HG03342 (cell line): Measurements from ENCODE around the gene RBM11.
"Not testable (repeated sequence)": the region's sequence is repeated elsewhere in the genome, so short reads cannot be mapped to it uniquely, and the experiment has no call there.

ENCODE experiments used
- ATAC-seq: cut with Tn5 transposase; IDR thresholded peaks from one replicate; pipeline ENCODE4 v1.9.1; 2021; ENCODE audit warnings: mild to moderate bottlenecking, moderate library complexity; ENCODE audit not compliant: unreplicated experiment

The RBM11 gene

GRCh38 chr21:14215971-14216641, at the start of gene RBM11:
Gene RBM11, plus strand, starts transcription at chr21:14216157. Its CDS starts 30 bp downstream, at chr21:14216187.
- ATAC-seq = peak; percentile 98

DNA sequence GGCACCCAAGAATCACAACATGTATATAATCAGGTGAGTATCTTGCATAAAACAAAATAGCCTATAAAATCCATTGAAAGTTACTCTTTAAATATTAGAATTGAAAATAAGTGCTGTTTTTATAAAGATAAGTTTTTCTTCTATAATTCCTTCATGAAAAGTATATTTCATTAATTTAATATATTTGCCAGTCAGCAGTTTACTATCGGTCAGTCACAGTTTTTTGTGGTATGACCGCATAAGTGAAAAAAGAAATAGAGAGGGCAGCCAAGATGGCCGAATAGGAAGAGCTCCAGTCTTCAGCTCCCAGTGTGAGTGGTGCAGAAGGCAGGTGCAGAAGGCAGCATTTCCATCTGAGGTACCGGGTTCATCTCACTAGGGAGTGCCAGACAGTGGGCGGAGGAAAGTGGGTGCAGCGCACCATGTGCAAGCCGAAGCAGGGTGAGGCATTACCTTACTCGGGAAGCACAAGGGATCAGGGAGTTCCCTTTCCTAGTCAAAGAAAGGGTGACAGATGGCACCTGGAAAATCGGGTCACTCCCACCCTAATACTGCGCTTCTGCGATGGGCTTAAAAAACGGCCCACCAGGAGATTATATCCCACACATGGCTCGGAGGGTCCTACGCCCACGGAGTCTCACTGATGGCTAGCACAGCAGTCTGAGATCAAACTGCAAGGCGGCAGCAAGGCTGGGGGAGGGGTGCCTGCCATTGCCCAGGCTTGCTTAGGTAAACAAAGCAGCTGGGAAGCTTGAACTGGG, 49.3 kb upstream of the RBM11 start:
- not testable (repeated sequence) for ATAC-seq

DNA sequence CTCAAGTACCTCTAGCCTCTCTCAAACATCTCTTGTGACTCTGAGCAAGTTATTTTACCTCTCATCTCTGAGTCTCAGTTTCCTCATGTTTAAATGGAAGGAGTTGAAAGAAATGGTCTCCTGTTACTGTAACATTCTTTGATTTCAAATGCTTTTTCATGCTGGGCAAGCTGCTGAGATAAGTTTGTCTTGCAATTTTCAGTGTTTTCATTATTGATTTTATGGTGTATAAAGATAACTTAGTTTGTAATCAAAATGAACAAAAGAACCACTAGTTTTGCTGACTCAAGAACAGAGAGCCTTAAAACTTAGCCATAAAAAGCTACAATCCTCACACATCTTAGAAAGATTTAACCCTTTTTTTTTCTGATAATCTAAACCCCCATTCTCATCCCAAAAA, 9.7 kb upstream of the RBM11 start:
- ATAC-seq = no peak

- no peak for ATAC-seq
These were observed 5.2 kb upstream of the RBM11 start, which contains the start of gene LIPI for GRCh38 chr21:14210738-14211137. Gene LIPI, minus strand, starts transcription at chr21:14210955. Its CDS starts 110 bp downstream, at chr21:14210845.

DNA sequence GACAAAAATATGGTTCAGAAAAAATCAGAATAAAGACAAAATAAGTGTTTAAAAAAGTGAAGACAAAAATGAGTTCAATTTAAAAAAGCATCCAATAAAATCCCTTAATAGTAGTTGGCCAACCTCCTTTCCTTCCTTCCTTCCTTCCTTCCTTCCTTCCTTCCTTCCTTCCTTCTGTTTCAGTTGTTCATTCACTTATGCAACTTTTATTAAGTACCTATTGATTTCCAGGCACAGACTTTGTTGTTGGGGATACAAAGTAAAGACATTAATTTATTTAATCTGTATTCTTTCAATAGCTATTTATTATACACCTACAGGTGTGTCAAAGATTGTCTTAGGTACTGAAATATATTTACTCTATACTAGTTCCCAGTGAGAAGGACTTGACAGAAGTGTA, 2.8 kb upstream of the RBM11 start:
- ATAC-seq = no peak

GRCh38 chr21:14223365-14223764, 7.4 kb downstream of the RBM11 start:
- ATAC-seq = no peak

- ATAC-seq = no peak
These were observed 13.4 kb downstream of the RBM11 start for GRCh38 chr21:14229399-14229798.

- no peak for ATAC-seq
These were observed 19.1 kb downstream of the RBM11 start for GRCh38 chr21:14235101-14235500.

- no peak for ATAC-seq
These were observed 20.2 kb downstream of the RBM11 start for GRCh38 chr21:14236180-14236579.

DNA sequence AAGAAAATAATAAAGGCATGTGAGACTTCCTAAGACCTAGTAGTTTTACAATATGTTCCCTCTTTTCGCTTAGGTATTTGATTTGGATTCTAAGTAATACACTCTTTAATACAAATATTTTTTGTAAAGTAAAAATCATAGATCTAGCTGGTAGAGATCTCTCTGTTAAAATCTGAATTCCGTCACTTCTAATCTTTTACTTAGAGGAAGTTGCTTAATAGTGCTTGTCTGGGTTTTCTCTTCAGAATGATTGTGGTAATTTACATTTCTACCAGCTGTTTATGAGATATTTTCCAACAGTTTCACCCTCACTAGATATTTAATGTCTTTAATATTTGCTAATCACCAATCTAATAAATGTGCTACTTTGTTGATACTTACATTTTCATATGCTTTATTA, 23.3 kb downstream of the RBM11 start:
- ATAC-seq = no peak

GRCh38 chr21:14241297-14241696, 25.3 kb downstream of the RBM11 start:
- no peak for ATAC-seq

GRCh38 chr21:14243461-14243860, 27.5 kb downstream of the RBM11 start:
- no peak for ATAC-seq

- no peak for ATAC-seq
These were observed 27.9 kb downstream of the RBM11 start for GRCh38 chr21:14243874-14244273.

DNA sequence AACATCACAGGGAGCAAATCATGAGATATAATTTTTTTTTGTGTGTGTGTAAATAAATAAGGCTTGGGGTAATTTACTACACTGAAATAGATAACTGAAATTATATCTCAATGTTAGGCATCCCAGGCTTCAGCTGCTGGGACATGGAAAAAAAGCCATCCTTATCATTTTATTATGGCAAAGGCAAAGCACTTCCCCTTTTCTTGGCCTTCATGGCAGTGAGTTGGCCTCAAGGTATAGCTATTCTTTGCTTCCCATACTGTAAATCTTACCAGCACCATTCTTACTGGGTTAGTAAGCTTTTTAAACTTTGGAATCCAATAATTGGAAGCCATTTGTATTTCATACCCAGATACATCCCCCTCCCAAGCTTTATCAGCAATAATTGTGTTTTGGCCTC, 29.0 kb downstream of the RBM11 start:
- ATAC-seq = no peak

DNA sequence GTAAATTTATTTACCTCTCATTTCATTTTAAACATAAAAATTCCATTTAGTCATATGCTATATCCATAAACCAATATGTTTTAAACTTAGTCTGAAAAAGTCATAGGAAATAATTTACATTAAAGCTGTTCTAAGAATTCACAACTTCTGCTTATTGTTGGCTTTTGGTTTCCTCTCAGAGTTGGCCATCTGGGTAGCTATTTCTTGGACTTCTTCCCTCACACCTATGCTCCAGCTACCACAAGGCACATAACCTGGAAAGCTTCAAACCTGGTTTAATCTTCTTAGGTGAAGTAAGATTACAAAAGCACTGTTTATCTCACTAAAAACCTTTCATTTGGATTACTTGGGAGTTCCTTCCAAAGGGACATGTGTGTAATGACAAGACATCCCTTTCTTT, 29.8 kb downstream of the RBM11 start:
- no peak for ATAC-seq

GRCh38 chr21:14251336-14251735, 35.4 kb downstream of the RBM11 start:
- no peak for ATAC-seq

DNA sequence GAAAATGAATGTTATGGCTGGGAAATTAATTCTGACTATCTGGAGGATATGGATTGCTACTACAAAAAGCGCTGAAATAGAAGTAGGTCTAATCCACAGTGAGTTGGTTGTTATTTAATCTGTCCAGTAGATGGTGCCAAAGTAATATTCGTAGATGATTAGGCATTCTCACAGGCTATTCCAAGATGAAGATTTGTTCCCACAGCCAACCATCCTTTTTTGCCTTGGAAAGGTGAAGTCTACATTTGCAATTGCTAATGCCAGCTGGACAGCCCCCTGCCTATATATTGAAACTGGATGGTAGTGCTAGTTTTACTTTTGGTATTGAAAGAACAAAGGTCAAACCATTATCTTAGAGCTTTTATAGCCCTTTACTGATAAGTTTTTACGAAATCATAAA, 43.8 kb downstream of the RBM11 start:
- no peak for ATAC-seq

GRCh38 chr21:14260174-14260764, 44.3 kb downstream of the RBM11 start:
- ATAC-seq = no peak

DNA sequence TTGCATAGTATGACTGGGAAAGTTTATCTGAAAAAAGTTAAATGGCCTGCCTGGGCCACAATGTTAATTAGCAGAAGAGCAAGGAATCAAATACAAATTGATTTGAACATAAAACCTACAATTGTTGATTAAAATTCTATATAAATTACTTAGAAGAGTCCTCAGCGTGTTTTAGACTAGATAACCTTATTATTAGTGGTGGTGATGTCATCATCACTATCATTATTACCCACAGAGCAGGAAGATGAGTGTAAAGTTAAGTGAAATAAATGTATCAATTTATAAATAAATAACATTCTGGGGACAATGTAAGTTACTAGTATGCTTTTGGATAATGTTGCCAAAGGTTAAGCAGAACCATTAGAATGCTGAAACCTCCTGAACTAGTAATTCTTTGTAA, 46.1 kb downstream of the RBM11 start:
- no peak for ATAC-seq

DNA sequence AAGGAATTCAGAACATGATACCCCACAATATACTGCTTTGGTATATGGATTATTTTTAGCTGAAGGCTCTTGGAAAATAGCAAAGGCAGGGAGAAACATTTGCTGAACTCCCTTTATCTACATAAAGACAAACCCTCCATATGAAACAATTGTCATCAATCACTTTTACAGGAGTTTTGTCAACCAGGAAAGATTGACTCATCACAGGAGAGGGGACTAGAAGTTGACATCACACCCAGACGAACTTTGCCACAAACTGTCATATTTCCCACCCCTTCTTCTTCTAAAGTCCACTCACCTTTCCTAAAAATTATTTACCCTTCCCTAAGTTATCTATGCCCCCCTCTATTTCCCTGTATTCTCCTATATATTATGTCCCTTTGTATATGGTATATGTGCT, 47.9 kb downstream of the RBM11 start:
- ATAC-seq = no peak

DNA sequence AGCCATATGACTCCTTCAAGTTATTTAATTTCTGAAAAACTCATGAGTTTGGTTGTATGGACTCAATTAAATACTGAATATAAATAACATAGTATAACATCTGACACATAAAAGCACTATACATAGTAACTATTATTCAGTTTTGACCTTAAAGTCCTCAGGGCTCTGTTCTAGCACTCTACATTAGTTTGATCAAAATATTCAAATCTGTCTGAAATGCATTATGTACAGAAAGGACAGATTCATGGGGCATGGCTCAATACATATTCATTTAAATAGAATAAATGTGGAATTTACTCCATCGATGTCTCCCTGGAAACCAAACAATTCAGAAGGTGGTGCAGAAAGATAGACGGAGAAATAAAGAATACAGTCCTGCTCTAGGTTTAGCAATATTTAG, 49.1 kb downstream of the RBM11 start:
- ATAC-seq = no peak

GRCh38 chr21:14267076-14267475, 51.1 kb downstream of the RBM11 start:
- ATAC-seq = no peak
